Measurements from ENCODE around the gene MYO5A. TPM values are rescaled to one million over a fixed set of nuclear protein-coding genes. Genes with fewer than 3 reads are reported as not detected.
"Not testable (repeated sequence)": the region's sequence is repeated elsewhere in the genome, so short reads cannot be mapped to it uniquely, and the experiment has no call there.

MYO5A gene
- polyA plus RNA-seq, 2 of the 4 experiments (the other 2 are of a cell fraction) = 15.1 to 46.7 TPM

- DNase-seq (ENCODE audit: low read depth in 1 of 2, low spot score in 1 of 2) (no peak), FAIRE-seq (no peak), ATAC-seq (no peak)
- Histone ChIP-seq H3K9me3 (no peaks in the 10 kb centered on the region), H3K27ac (no peak overlapping the region), H3K4me3 (no peak overlapping the region), H3K4me2 (no peak overlapping the region), H3K4me1 (no peaks in the 10 kb centered on the region)
- WGBS (ENCODE audit: missing lambda C conversion rate) = 88% methylated on average over 2 of the region's 2 CpGs
- no peak for TF ChIP-seq RNF2 (IDR thresholded peaks at IDR 0.05; ENCODE audit: borderline replicate concordance, low read depth)
- no peak for TF ChIP-seq ZNF302 (CRISPR knock-in tag; IDR thresholded peaks at IDR 0.05)
- TF ChIP-seq SREBF2 (IDR thresholded peaks at IDR 0.05) = no peak
- no peak for TF ChIP-seq TP53 (CRISPR knock-in tag; IDR thresholded peaks at IDR 0.05)
- no peak for TF ChIP-seq ESRRA (IDR thresholded peaks at IDR 0.05; ENCODE audit: borderline replicate concordance, low read length)
- no peak for TF ChIP-seq NR3C1 (IDR thresholded peaks at IDR 0.05)
- no peak for TF ChIP-seq EHMT2 (IDR thresholded peaks at IDR 0.05; ENCODE audit: low read depth)
- no peak for TF ChIP-seq BCL3 (IDR thresholded peaks at IDR 0.05)
- TF ChIP-seq MAX (IDR thresholded peaks at IDR 0.05) = no peak
- no peak for TF ChIP-seq HOXA7 (CRISPR knock-in tag; IDR thresholded peaks at IDR 0.05)
- TF ChIP-seq CBX2 (IDR thresholded peaks at IDR 0.05; ENCODE audit: borderline replicate concordance, low read depth) = no peak
- TF ChIP-seq FOSL2 (IDR thresholded peaks at IDR 0.05) = no peak
- TF ChIP-seq FOSL2 (CRISPR knock-in tag; IDR thresholded peaks at IDR 0.05) = no peak
- no peak for TF ChIP-seq HMGXB4 (CRISPR knock-in tag; IDR thresholded peaks at IDR 0.05; ENCODE audit: borderline replicate concordance)
- TF ChIP-seq EP300 (IDR thresholded peaks at IDR 0.05) = no peak
- no peak for TF ChIP-seq EHF (CRISPR knock-in tag; IDR thresholded peaks at IDR 0.05)
- no peak for TF ChIP-seq RARB (CRISPR knock-in tag; IDR thresholded peaks at IDR 0.05)
- no peak for TF ChIP-seq ZC3H11A (IDR thresholded peaks at IDR 0.05)
- ChIA-PET CTCF (interaction anchor here (1.2 to 1.7 kb wide), 3 partner anchors 9 to 245 kb away, joined by 3 to 5 read pairs (median 5); no protein-coding TSS in a partner anchor), POLR2A (no interaction called here)
Measured at GRCh38 chr15:52576692-52577091, 48.0 kb upstream of the MYO5A start.

- H3K4me2 ChIP-seq; DNase-seq (ENCODE audit: low read depth in 1 of 2, low spot score in 1 of 2); H3K27ac ChIP-seq; H3K4me3 ChIP-seq; H3K4me1 ChIP-seq; H3K9me3 ChIP-seq; ATAC-seq; POLR2A ChIA-PET; FAIRE-seq: not testable (repeated sequence)
- CTCF ChIA-PET = interaction anchor here (0.6 to 1.7 kb wide), 7 partner anchors 10 to 320 kb away, joined by 3 to 5 read pairs (median 5); partner anchors contain the start of gene MYO5A
- 93% methylated on average over 7 of the region's 7 CpGs for WGBS (ENCODE audit: missing lambda C conversion rate)
Measured at GRCh38 chr15:52575573-52575972, 46.9 kb upstream of the MYO5A start.

- CTCF ChIA-PET = interaction anchor here (0.6 to 1.7 kb wide), 6 partner anchors 47 to 319 kb away, joined by 3 to 5 read pairs (median 4); partner anchors contain the start of gene MYO5A
- no peak overlapping the region for H3K27ac ChIP-seq
- WGBS (ENCODE audit: missing lambda C conversion rate) = 80% methylated on average over 2 of the region's 2 CpGs
- no peak overlapping the region for H3K4me3 ChIP-seq
- no peak for DNase-seq (ENCODE audit: low read depth in 1 of 2, low spot score in 1 of 2)
- no peak overlapping the region for H3K4me2 ChIP-seq
- no peak for TF ChIP-seq CHD2 (IDR thresholded peaks at IDR 0.05; ENCODE audit: low read length, partially characterized antibody)
- TF ChIP-seq MAFK (IDR thresholded peaks at IDR 0.05; ENCODE audit: partially characterized antibody) = peak; percentile 62
- no peaks in the 10 kb centered on the region for H3K4me1 ChIP-seq
- no peak for ATAC-seq
- FAIRE-seq = no peak
- POLR2A ChIA-PET = no interaction called here
- H3K9me3 ChIP-seq = no peaks in the 10 kb centered on the region
Measured at GRCh38 chr15:52575072-52575471, 46.4 kb upstream of the MYO5A start.

GRCh38 chr15:52574623-52575022 is 45.9 kb upstream of the MYO5A start:
- H3K4me1 ChIP-seq; ATAC-seq; H3K27ac ChIP-seq; POLR2A ChIA-PET; H3K4me2 ChIP-seq; FAIRE-seq; H3K4me3 ChIP-seq; DNase-seq (ENCODE audit: low read depth in 1 of 2, low spot score in 1 of 2); H3K9me3 ChIP-seq: not testable (repeated sequence)
- whole genome bisulfite sequencing (ENCODE audit: missing lambda C conversion rate) = 35% methylated on average over 3 of the region's 3 CpGs
- CTCF ChIA-PET = interaction anchor here (0.6 to 2.0 kb wide), 5 partner anchors 46 to 319 kb away, joined by 3 to 7 read pairs (median 5); partner anchors contain the start of gene MYO5A
